ENCODE data around the gene TNS4.

TNS4 gene

GRCh38 chr17:40522250-40522960 is 21.0 kb upstream of the TNS4 start:
- ChIA-PET POLR2A (no interaction called here), CTCF (interaction anchor here (1.3 kb wide), 1 partner anchor 12 kb away, joined by 4 read pairs; no protein-coding TSS in a partner anchor)
- TF ChIP-seq FOXK2 (IDR thresholded peaks at IDR 0.05) (no peak), LEF1 (IDR thresholded peaks at IDR 0.05; ENCODE audit: borderline replicate concordance) (no peak), L3MBTL2 (conservative IDR thresholded peaks at IDR 0.05) (no peak), SP1 (IDR thresholded peaks at IDR 0.05) (no peak), NFRKB (IDR thresholded peaks at IDR 0.05) (no peak), SUZ12 (IDR thresholded peaks at IDR 0.05) (no peak), PKNOX1 (IDR thresholded peaks at IDR 0.05) (no peak), ARNT (IDR thresholded peaks at IDR 0.05) (no peak), TARDBP (IDR thresholded peaks at IDR 0.05) (no peak), FOXA1 (IDR thresholded peaks at IDR 0.05) (no peak)
- DNase-seq (ENCODE audit: extremely low spot score), result no peak

- TF ChIP-seq LEF1 (IDR thresholded peaks at IDR 0.05; ENCODE audit: borderline replicate concordance), result no peak
- no peak for TF ChIP-seq HDGF (IDR thresholded peaks at IDR 0.05; ENCODE audit: borderline replicate concordance)
- no peak for TF ChIP-seq SP1 (IDR thresholded peaks at IDR 0.05)
- no peak for TF ChIP-seq SUZ12 (IDR thresholded peaks at IDR 0.05)
- no peak for TF ChIP-seq ARNT (IDR thresholded peaks at IDR 0.05)
- TF ChIP-seq L3MBTL2 (conservative IDR thresholded peaks at IDR 0.05), result no peak
- DNase-seq (ENCODE audit: extremely low spot score), result no peak
- POLR2A ChIA-PET, result no interaction called here
- CTCF ChIA-PET, result no interaction called here
These were observed 19.6 kb upstream of the TNS4 start for GRCh38 chr17:40520991-40521453.

- no peak for DNase-seq (ENCODE audit: extremely low spot score)
- TF ChIP-seq TARDBP (IDR thresholded peaks at IDR 0.05), result no peak
- TF ChIP-seq BHLHE40 (IDR thresholded peaks at IDR 0.05; ENCODE audit: borderline replicate concordance), result no peak
- TF ChIP-seq L3MBTL2 (conservative IDR thresholded peaks at IDR 0.05), result no peak
- ChIA-PET CTCF (no interaction called here), POLR2A (interaction anchor here (0.6 kb wide), 1 partner anchor 9 kb away, joined by 3 read pairs; no protein-coding TSS in a partner anchor)
These were observed 17.8 kb upstream of the TNS4 start for GRCh38 chr17:40519089-40519775.

- DNase-seq (ENCODE audit: extremely low spot score), result no peak
- ChIA-PET POLR2A (no interaction called here), CTCF (interaction anchor here (0.6 kb wide), 1 partner anchor 77 kb away, joined by 3 read pairs; no protein-coding TSS in a partner anchor)
- TF ChIP-seq ZNF384 (IDR thresholded peaks at IDR 0.05) (no peak), FOXK2 (IDR thresholded peaks at IDR 0.05) (no peak), SP1 (IDR thresholded peaks at IDR 0.05) (no peak), LEF1 (IDR thresholded peaks at IDR 0.05; ENCODE audit: borderline replicate concordance) (no peak), ARNT (IDR thresholded peaks at IDR 0.05) (no peak), ELF4 (IDR thresholded peaks at IDR 0.05) (no peak), BHLHE40 (IDR thresholded peaks at IDR 0.05; ENCODE audit: borderline replicate concordance) (no peak), TARDBP (IDR thresholded peaks at IDR 0.05) (no peak), FOXM1 (IDR thresholded peaks at IDR 0.05; ENCODE audit: borderline replicate concordance) (no peak), PKNOX1 (IDR thresholded peaks at IDR 0.05) (no peak)
These were observed 17.1 kb upstream of the TNS4 start for GRCh38 chr17:40518401-40519088.

GRCh38 chr17:40517981-40518380 is 16.6 kb upstream of the TNS4 start:
- CTCF ChIA-PET, result interaction anchor here (0.6 kb wide), 1 partner anchor 77 kb away, joined by 3 read pairs; no protein-coding TSS in a partner anchor
- no peak for DNase-seq (ENCODE audit: extremely low spot score)
- POLR2A ChIA-PET, result no interaction called here
- TF ChIP-seq ZNF384 (IDR thresholded peaks at IDR 0.05) (no peak), ELF4 (IDR thresholded peaks at IDR 0.05) (no peak), FOXA1 (IDR thresholded peaks at IDR 0.05) (no peak), FOXM1 (IDR thresholded peaks at IDR 0.05; ENCODE audit: borderline replicate concordance) (no peak), CTBP1 (IDR thresholded peaks at IDR 0.05; ENCODE audit: borderline replicate concordance) (no peak)

GRCh38 chr17:40517286-40517662 is 15.9 kb upstream of the TNS4 start:
- DNase-seq (ENCODE audit: extremely low spot score), result no peak
- TF ChIP-seq FOXM1 (IDR thresholded peaks at IDR 0.05; ENCODE audit: borderline replicate concordance) (no peak), FOXA1 (IDR thresholded peaks at IDR 0.05) (no peak), CTBP1 (IDR thresholded peaks at IDR 0.05; ENCODE audit: borderline replicate concordance) (no peak), BHLHE40 (IDR thresholded peaks at IDR 0.05; ENCODE audit: borderline replicate concordance) (no peak), ELF4 (IDR thresholded peaks at IDR 0.05) (no peak), NFRKB (IDR thresholded peaks at IDR 0.05) (no peak), SUZ12 (IDR thresholded peaks at IDR 0.05) (no peak), L3MBTL2 (conservative IDR thresholded peaks at IDR 0.05) (no peak), SP1 (IDR thresholded peaks at IDR 0.05) (no peak), HDGF (IDR thresholded peaks at IDR 0.05; ENCODE audit: borderline replicate concordance) (no peak), PKNOX1 (IDR thresholded peaks at IDR 0.05) (no peak), ARNT (IDR thresholded peaks at IDR 0.05) (no peak), LEF1 (IDR thresholded peaks at IDR 0.05; ENCODE audit: borderline replicate concordance) (no peak), FOXK2 (IDR thresholded peaks at IDR 0.05) (no peak), TARDBP (IDR thresholded peaks at IDR 0.05) (no peak)
- ChIA-PET CTCF (no interaction called here), POLR2A (no interaction called here)
